Measurements from ENCODE around the gene DIDO1.
A peak's percentile ranks its signal among the peaks of the same experiment; 100 is the strongest.

The DIDO1 gene

DNA sequence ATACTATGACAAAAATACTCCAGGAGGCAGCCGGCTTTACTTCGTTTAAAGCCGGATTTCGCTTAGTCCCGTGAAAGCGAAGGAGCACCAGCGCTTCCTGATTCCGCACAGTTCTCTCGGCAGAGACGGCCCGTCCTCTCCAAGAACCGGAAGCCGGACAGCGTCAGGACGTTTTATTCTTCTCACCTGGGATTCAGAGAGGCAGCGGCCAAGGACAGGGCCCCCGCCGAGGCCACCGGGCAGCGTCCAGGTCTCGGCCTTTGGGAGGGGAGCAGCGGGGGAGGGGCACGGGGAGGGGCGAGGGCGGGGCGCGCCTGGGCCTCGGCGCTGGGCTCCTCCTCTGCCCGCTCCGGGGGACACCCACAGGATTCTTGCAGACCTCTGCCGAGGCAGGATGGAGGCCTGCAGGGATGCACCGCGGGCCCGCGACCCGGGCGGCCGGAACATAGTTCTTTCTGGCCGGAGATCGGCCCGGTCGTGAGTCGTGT is 2.8 kb upstream of the DIDO1 start:
- no peak for DNase-seq (ENCODE audit: low read depth)

DNA sequence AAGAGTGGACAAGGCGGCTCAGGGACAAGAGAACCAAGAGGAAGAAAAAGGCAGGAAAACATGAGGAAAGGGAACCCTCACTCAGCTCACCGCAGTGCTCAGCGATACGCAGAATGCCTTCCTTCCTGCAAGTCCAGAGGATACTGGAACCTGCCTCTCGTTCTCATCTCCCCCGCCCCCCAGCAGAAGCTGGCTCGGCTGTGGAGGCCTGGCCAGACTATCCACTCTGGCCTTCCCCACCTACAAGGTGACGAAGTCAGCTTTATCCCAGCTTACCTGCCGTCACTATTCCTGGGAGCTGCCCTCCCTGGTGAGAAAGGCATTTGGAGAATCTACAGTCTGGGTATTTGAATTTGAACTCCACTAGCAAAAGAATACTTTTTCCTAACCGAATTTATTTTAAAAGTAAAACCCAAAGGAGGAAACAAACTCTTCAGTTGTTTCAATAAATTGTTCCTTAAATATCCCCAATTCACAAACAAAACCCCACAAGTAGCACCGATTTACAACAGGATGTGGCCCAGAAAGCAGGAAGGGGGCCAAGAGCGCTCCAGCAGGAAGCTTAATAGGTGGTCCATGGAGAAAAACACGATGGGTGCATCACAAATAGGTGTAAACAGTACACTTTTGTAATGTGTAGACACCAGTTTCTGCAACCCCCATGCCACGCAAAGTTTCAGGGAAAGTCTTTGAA is 2.1 kb upstream of the DIDO1 start:
- no peak for DNase-seq (ENCODE audit: low read depth)

DNA sequence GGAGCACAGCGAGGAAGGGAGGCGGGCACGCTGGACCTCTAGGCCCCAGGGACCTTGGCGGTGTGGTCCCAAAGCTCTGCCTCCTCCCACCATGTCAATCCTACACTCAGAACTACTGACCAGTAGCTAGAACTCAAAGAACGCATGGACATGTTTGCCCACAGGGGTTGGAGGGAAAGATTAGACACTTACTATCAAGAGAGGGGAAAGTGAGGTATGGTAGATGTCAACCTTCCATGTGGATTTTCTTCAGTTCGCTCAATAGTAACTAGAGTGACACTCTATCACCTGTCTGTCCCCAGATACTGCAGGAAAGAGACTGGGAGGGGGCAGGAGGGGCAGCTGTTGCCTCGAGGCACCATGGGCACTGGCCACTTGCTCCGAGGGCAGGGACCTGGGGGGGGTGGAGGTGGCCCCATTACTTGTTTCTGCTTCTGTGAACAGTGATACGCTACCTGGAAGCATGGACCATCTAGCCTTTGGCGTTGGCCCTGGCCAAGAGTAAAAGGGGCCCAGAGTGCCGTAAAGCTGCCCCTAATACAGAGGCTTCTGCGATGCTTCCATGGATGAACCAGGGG is 912 bp upstream of the DIDO1 start:
- DNase-seq (ENCODE audit: low read depth), result no peak

DNA sequence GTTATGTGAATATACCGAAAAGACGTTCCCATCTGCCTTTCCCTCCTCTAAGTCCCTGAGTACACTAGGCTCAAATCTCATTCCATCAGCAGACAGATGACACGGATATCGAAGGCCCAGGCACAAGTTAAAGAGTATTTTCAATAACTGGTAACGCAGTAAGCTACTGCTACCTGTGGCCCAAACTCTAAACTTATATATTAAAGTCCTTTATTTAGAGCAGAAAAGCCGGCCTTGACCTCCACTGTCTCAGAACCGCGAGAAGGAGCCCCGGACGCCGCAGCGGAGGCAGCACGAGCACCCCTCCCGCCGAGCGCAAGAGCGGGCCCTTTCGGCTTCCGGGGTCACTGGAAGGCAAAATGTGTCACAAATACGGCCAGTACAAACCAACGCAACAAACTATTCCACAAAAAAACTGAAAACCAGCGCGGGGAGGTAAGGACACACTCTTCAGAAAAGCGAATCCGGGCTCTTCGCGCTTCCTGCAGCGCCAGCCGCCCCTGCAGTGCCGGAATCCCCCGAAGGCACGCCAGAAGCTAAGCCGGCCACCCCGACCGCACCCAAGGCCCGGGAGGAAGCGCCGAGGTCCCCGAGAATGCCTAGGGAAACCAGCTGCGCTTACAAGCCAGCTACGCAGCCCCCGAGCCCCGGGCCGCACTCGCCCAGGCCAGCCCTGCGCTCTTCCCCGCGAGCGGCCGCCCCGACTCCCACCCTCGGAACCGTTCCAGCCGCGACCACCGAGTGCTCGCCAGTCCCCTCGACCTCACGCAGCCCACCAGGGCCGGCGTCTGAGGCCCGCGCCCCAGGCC is 681 bp downstream of the DIDO1 start:
- no peak for DNase-seq (ENCODE audit: low read depth)

DNA sequence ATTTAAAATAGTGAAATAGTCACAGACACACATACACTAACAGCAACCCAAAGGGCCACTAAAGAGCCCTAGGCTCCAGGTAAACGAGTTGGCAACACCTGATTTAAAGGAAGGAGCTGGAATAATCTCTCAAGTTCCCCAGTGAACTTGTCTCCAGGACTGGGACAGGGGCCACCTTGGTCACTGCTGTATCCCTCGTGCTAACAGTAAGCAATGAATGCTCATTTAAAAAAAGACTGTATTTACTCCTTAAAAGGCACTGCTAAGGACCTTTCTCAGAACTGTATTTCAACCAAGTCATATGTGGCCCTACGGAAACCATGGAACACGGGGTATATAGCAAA is 1.3 kb downstream of the DIDO1 start:
- no peak for DNase-seq (ENCODE audit: low read depth)

DNA sequence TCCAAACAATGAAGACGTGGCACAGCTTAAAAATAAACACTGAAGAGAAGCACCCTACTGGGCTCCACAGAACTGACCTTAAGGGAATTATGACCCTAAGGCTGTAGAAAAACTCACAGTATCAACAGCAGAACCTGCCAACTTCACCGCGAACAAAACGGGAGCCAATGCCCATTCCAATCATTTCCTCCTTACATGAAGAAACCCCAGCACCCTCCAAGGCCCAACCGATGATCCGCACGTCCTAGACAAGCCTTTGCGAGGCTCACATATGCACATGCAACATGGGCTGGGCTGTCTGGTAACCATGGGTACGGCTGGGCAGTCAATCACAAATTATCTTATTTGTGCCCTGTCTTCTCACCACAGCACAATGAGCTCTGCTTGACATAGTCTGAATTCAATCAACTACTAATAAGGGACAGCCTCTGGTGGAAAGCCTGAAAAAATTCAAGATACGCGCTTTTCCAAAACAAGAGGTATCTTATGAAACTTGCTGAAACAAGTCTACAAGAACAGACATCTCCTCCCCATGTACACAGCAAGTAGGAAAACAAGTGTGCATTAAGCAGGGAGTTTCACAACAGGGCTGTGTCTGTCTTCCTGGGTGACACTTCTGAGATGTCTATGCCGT is 1.7 kb downstream of the DIDO1 start:
- no peak for DNase-seq (ENCODE audit: low read depth)

DNA sequence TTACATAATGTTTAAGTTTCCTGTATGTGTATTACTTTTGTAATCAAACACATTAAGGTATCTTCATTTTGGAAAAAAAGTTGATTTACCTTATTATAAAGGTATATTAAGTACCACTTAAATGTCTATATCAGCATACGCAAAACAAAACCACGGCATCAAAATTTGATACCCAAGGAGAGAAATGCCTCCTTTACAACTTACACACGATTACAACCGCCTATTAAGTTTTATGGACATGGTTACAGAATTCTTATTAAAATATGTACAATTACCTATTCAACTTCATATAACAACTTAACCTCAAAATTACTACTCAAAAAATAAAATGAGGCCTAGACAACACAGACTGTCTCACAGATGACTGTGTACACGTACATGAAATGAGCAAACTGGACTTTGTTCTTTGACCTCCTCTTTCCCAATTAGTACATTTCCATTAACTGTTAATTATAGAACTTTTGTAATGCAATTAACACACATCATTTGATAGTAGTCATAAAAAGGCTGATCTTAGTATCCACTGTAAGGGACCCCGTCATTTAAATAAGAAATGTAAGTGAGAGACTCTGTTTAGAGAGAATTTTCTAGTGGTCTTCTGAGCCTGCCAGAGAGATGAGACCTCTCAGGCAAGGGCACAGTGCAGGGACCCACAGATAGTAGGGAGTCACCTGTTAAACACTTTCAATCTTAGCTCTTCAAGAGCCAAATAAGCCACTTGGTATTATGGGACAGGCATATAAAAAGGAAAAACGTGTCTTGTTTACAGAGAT is 2.5 kb downstream of the DIDO1 start:
- no peak for DNase-seq (ENCODE audit: low read depth)

DNA sequence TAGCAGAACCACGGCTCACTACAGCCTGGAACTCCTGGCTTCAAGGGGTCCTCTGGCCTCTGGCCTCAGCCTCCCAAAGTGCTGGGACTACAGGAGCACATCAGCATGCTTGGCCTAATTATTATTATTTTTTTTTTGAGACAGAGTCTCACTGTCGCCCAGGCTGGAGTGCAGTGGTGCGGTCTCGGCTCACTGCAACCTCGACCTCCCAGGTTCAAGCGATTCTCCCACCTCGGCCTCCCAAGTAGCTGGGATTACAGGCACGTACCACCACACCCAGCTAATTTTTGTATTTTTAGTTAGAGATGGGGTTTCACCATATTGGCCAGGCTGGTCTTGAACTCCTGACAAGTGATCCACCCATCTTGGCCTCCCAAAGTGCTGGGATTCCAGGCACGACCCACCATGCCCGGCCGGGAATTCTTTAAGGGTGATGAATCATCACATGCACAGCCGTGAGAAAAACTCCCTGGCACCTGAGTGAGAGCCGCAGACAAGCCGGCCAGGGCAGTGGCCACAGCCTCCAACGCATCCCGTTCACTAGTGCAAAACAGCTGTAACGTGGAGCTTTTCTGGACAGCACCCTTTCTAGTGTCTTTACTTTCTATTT is 3.1 kb downstream of the DIDO1 start:
- peak; percentile 69 for DNase-seq (ENCODE audit: low read depth)

DNA sequence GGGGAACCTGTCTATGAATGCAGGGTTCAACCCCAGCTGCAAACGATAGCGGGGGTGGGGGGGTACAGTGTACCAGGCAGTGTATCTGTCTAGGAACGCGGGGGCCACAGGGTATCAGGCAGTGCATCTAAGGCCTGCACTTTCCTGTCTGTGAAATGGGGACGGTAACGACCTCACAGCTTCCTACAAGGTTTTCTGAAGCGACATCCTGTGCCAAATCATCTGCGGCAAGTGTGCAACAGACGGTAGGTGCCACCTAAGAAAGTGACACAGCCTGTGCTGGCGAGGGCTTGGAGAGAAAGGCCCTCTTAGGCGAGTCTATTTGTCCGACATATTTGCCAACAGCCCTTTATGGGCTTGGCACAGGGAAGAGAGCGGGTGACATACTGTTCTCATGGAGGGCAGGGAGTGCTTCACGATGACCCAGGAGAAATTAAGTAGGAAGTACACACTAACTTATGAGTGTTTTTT is 3.8 kb downstream of the DIDO1 start:
- DNase-seq (ENCODE audit: low read depth), result no peak

DNA sequence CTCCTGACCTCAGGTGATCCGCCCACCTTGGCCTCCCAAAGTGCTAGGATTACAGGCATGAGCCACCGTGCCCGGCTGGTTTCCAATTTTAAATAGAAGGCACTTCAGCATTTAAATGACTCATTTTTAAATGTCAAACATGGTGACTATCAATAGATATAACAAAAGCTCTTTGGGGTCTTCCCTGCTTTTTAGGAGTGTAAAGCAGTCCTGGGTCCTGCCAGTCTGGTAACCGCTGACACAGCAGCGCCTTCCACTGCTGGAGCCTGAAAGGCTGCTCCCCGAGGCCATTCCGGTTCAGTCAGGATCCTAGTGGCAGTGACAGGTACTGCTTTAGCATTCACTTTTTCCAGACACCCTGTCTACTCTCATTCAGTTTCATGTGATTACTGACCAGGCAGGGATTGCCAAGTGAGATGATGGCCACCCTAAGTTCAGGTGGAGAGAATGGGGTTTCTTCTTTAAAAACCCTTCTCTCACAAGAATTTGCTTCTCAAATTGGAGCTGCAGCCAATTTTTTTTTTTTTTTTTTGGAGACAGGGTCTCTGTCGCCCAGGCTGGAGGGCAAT is 5.1 kb downstream of the DIDO1 start:
- no peak for DNase-seq (ENCODE audit: low read depth)

DNA sequence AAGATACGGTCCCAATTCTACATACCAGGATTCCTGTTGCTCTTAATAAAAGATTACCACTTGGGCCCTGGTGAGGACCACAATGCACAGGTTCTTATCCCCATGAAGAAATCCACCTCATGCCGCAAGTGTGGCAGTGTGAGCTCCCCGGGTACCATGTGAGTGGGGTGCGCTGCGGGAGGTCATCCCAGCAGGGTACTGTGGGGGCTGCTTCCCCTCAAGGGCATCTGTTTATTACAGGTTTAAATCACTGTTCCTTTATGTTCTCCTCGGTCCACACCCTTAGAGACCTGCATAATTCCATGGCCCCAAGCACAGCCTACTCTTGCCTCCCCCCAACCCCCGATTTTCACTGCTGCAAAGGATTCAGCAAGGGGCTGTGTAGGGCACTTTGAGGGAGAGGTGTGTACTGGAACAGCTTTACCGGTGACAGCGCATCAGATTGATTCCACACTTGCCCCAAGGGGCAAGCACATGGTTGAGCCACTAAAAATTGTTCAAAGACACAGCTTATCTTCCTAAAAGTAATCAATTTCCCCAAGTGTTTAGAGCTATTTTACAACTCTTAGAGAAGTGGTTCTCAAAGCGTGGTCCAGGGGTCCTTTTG is 6.2 kb downstream of the DIDO1 start:
- DNase-seq (ENCODE audit: low read depth), result no peak

DNA sequence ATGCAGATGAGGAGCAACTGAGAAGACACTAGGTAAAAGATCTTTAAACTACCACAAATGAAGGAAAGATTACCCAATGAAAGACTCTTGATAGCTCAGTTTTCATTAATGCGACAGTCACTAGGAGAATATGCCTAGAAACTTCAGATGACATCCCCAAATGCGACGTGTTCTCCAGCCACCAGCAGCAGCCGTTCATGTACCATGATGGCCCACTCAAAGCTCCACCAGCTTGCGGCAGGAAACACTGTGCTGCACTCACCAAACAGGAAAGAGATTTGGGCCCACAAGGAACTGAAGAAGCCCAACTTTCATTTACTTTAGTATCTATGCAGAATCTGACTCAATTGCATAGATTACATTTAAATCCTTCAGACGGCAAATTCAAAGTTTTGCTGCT is 7.5 kb downstream of the DIDO1 start:
- no peak for DNase-seq (ENCODE audit: low read depth)

DNA sequence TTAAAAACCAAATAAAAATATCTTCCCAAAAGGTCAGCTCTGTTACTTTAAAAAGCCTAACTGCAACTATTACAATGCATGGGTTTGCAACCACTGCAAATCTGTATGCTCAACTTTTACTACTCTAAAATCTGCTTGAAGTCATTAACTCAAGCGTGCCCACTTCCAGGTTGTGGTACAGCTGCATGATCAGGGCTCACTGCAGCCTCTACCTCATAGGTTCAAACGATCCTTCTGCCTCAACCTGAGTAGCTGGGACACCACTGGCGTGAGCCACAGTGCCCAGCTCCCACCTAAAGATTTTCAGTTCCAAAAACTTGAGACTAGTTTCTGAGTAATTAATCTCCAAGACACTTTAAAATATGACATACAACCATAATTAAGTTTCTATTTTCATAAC is 8.2 kb downstream of the DIDO1 start:
- DNase-seq (ENCODE audit: low read depth), result no peak

DNA sequence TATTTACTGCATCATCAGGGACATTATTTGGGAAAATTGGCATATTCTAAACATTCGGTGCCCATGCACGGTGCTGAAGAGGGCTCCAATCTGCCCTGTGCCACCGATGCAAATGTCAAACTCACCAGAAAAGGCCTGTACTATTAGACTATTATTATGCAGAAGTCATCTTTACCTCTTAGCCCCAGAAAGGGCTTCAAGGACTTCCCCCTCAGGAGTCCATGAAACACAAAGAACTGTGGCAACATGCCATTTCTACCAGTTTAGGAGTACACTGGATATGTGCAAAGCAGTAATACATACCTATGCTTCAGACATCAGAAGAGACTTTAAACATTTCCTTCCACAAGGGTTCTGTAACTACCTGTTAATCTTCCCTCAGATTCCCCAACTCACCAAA is 8.6 kb downstream of the DIDO1 start:
- no peak for DNase-seq (ENCODE audit: low read depth)

DNA sequence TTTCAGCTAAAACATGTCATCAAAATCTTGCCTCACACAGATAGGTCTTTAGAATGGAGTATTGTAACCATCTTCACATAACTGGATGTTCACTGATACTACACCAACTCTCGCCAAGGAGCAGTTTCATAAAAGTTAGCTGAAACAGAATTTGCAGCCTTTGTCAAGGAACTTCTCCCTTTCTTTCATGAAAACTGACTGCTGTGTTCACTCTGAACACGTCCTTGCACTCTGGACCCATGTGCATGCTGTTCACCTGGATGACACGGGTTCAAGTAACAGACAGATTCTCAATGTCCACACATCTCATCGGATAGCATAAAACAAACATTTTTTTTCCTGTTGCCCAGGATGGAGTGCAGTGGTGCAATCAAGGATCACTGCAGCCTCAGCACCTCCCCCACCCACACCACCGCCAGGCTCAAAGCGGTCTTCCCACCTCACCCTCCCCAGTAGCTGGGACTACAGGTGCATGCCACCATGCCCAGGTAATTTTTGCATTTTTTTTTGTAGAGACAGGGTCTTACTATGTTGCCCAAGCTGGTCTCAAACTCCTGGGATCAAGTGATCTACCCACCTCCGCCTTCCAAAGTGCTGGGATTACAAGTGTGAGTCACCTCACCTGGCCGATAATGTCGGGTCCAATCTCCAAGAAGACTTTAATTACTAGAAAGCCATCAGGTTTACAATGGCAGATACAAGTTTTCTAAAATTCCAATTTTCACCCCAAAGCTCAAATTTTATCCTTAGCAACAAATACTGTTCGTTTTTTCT is 9.4 kb downstream of the DIDO1 start:
- DNase-seq (ENCODE audit: low read depth), result no peak

DNA sequence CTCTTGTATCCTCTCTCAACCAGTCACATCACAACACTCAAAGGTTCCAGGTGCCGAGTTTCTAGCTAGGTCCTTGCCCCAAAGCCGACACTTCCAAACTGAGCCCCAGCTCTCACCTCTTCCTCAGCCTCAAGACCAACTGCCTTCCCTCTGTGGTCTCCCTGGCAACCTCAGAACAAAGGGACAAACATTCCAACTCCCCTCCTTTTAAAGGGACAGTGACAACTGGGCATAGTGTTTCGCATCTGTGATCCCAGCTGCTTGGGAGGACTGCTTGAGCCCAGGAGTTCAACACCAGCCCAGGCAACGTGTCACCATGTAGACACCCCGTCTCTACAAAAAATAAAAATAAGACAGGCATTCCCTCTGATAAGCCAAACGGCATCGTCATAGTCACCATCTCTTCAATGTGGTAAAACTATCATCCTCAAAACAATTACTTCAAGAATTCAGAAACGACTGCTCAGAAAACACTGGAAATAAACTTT is 11.3 kb downstream of the DIDO1 start:
- DNase-seq (ENCODE audit: low read depth), result no peak

DNA sequence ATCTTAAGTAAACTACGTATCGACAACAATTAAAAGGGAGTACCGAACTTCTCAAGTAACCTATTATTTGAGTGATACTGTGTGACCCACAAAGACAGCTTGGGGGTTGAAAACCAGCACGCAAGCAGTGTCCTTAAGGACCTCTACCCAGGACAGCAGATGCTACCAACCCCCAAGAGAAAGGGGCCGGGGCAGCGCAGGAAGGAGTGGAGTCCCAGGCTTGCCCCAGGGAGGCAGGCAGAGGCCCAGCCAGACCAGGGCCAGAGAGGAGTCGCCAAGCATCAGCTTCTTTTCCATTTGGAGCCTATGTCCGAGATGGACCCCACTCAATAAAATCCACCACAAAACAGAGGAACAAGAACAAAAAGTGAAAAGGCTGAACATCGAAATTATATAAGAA is 11.9 kb downstream of the DIDO1 start:
- no peak for DNase-seq (ENCODE audit: low read depth)

DNA sequence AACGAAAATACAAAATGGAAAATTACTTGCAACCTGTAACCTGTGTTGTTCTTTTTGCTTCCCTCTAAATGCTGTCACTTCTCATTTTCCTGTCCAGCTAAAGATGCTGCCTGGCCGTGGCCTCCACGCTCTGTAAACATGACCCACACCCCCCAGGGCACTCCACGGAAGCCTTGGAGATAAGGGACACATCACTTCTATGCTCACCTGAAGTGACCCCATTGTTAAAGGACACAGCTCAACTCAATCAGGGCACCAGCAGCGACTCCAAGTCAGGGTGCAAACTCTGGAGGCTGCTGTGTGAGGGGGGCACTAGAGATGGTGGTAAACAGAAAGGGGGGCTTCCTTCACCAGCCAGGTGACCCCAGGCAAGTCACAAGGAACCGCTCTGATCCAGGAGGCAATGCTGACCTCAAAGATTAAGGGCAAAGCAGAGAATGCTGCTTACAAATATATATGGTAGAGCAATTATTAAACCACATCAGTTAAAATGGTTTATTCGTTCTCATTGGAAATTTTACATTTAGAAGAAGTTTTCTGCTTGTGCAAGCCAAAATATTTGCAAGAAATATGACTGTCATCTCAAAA is 13.2 kb downstream of the DIDO1 start:
- DNase-seq (ENCODE audit: low read depth), result no peak

DNA sequence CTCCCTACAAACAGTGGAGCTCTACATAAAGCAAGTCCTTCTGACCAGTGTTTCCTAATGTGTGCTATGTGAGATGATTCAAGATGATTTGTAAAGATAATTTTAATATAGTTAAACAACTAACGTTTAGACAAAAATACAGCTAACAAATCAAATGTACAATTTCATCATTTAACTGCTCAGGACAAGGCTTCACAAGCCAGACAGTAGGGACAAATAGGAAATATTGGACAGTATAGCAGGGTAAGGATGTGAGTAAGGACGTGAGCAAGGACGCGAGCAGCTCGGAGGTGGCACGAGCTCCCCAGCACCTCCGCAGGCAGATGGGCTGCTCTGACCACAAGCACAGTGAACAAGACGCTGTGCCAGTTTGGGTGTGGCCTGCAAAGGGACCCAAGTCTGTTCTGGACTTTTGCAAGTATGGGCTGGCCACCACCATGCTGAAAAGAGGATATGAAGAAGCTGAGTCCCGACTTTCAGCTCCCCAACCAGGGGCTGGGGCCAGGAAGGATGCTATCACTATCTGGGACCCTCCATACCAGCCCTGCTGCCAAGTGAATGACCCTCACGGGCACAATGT is 14.5 kb downstream of the DIDO1 start:
- no peak for DNase-seq (ENCODE audit: low read depth)

Data from GM04504 (cell line).